Activated gamma-delta T cell treated with anti-CD3 and anti-CD28 coated beads, Interleukin-2, amount 50 U/mL, for 16 hours (primary cell): ENCODE measurements around the gene KLKB1.
"Not testable (repeated sequence)": the region's sequence is repeated elsewhere in the genome, so short reads cannot be mapped to it uniquely, and the experiment has no call there.

Experiments used
- DNase-seq: peaks from one replicate; pipeline ENCODE4 v3.0.0-alpha.2; 2020; ENCODE audit warnings: low read depth

KLKB1 gene

DNA sequence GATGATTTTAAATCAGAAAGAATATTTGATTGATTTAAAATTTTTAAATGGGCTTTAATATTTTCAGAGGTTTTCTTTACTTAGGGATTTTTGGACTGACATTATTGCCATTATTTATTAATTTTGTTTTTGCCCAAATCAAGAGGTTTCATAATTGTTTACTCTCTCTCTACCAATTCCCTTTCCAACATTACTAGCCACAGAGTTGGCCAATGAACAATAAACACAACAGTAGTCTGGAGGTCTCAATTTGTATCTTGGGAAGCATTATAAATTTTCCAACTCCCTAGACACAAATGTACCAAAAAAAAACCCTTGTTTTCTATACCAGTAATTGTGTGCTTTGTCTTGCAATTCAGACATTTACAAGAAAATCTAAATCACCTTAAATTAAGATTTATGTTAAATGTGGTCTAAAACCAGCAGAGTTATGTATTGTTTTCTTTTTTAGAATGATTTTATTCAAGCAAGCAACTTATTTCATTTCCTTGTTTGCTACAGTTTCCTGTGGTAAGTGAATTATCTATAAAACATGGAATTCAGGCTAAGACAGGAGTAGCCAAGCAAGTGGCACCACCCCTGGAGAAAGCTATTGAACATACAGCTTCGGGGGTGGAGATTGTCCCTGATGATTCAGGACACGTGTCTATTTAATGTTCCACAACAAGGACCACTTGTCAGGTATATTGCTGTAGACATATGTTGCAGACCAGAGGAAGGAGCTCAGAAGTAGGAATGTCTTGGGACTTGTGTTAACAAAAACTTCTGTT is 622 bp downstream of the KLKB1 start:
- DNase-seq = no peak

GRCh38 chr4:186228514-186228894 is 1.2 kb downstream of the KLKB1 start:
- DNase-seq = no peak

DNA sequence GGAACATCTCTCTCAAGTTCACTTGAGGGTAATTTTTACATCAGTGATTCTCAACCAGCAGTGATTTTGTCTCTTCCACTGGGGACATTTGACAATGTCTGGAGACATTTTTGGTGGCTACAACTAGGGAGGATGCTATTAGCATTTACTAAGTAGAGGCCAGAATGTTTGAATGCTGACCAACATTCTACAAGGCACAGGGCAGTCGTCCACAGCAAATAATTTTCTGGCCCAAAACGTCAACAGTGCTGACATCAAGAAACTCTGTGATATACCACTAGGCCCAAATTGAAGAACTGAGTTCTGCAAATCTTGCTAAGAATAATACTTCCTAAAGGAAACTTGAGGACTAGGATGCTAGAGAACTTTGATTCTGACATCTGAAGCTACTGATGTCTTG is 7.1 kb downstream of the KLKB1 start:
- DNase-seq = no peak

DNA sequence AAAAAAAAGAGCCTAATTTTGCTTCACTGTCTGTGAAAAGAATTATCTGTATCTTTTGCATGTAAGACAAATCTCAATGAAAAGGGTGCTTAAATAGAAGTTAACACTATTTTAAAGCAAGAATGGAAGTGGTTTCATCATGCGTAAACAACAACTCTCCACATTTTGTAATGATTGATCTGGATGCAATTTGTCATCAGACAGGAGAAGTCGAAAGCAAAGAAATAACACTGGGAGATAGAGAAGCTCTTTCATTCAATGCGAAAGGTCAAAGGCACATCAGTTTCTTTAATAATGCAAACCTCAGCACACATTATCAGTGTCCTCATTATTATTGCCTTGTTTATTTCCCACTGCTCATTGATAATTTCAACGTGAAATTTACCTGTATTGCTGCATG is 8.8 kb downstream of the KLKB1 start:
- no peak for DNase-seq

DNA sequence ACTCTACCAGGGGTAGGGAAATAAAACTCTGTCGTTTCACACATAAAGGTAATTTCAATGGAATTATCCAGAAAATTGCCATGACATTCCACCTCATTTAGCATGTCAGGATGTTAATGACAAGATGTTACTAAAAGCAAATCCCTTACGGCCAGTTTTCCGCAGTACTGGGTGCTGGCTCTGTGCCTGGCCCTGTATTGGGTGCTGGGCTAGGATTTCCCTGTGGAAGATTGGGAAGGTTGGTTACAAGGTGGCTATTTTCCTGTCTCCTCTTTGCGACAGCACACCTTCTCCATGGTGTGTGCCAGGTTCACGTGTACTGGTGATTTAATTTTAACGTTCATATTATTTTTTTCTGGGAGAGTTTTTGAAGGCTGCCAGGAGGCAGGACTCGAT is 13.1 kb downstream of the KLKB1 start:
- no peak for DNase-seq

DNA sequence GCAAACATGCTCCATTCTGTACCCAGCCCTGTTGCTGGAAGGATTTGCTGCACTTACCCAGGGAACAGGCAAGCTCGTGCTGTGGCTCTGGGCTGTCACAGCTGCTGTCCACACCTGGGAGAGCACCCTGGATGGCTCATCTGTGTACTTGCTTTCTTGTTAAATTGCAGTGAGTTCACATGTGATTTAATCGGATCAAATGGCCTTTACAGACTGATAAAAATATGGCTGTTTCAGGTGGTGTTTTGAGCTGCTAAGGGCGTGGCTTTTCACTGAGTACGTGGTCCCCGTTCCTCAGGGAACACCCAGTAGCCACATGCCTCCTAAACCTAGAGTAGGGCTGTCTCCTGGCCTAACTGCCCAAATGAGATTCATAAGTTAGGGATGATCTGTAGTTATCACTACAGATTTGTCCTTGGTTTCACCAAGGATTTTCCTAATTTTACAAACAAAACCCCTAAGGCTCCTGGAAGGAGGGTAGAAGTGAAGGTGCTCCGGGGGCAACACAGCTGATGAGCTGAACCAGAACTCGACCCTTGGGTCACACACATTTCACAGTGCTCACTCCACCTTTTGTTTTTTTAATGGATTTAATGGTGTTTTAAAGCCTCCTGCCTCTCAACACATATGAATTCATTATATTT is 13.7 kb downstream of the KLKB1 start:
- DNase-seq = no peak

GRCh38 chr4:186241616-186242015 is 14.3 kb downstream of the KLKB1 start:
- no peak for DNase-seq

DNA sequence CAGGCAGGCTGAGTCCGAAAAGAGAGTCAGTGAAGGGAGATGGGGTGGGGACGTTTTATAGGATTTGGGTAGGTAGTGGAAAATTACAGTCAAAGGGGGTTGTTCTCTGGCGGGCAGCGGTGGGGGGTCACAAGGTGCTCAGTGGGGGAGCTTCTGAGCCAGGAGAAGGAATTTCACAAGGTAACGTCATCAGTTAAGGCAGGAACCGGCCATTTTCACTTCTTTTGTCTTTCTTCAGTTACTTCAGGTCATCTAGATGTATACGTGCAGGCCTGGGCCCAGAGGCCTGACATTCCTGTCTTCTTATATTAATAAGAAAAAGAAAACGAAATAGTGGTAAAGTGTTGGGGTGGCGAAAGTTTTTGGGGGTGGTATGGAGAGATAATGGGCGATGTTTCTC is 14.7 kb downstream of the KLKB1 start:
- not testable (repeated sequence) for DNase-seq

DNA sequence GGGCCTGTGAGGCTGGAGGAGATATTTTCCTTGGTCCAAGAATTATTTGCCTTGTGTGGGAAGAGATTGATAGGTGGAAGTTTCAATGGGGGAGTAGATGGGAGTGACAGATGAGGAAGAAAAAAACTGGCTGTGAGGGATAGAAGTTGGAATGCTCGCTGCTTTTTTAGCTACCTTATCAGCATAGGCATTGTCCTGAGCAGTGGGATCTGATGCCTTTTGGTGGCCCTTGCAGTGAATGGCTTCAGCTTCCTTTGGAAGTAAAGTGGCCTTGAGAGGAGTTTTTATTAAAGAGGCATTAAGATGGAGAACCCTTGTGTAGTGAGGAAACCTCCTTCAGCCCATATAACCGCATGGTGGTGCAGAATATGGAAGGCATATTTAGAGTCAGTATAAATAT is 16.0 kb downstream of the KLKB1 start:
- no peak for DNase-seq

DNA sequence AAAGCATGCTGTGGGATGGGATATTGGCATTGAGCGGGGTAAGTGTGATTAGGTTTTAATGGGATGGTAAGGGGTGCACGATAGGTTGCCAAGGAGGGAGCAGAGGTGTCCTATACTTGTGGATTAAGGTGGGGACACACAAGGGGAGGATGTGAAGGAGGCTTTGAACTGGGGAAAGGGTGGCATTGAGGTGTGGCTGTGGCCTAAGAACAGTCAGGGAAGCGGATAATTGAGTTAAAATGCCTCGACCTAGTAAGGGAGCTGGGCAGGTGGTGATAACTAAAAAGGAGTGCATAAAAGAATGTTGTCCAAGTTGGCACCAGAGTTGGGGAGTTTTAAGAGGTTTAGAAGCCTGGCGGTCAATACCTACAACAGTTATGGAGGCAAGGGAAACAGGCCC is 17.5 kb downstream of the KLKB1 start:
- no peak for DNase-seq

DNA sequence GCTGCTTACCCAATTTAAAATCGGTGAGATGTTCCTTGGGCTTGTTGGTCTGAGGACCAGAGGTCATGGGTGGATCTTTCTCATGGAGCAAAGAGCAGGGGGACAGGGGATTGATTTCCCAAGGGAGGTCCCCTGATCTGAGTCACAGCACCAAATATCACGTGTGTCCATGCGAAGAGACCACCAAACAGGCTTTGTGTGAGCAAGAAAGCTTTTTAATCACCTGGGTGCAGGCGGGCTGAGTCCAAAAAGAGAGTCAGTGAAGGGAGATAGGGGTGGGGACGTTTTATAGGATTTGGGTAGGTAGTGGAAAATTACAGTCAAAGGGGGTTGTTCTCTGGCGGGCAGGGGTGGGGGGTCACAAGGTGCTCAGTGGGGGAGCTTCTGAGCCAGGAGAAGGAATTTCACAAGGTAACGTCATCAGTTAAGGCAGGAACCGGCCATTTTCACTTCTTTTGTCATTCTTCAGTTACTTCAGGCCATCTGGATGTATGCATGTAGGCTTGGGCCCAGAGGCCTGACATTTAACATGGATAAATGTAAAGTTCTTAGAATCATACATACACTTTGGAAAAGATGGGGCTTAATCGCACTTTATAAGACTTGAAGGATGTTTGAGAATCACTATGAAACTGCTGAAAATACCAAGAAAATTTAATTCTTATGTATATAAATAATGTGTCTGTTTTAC is 19.9 kb downstream of the KLKB1 start:
- not testable (repeated sequence) for DNase-seq

DNA sequence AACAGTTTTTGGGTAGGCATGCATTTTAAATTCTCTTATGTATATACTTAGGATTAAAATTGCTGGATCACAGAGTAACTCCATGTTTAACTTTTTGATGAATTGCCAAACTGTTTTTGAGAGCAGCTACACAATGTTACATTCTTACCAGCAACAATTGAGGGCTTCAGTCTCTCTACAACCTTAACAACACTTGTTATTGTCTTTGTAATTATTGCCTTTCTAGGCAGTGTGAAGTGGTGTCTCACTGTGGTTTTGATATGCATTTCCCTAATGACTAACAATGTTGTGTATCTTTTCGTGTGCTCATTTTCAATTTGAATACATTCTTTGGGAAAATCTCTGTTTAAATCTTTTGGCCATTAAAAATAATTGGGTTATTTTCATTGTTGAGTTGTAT is 21.3 kb downstream of the KLKB1 start:
- no peak for DNase-seq

GRCh38 chr4:186249785-186250754 is 22.8 kb downstream of the KLKB1 start:
- DNase-seq = no peak

- no peak for DNase-seq
Measured at GRCh38 chr4:186250760-186251159, 23.5 kb downstream of the KLKB1 start.

- DNase-seq = no peak
Measured at GRCh38 chr4:186255122-186255521, 27.8 kb downstream of the KLKB1 start.

GRCh38 chr4:186258216-186258811 is 31.0 kb downstream of the KLKB1 start:
- DNase-seq = no peak

DNA sequence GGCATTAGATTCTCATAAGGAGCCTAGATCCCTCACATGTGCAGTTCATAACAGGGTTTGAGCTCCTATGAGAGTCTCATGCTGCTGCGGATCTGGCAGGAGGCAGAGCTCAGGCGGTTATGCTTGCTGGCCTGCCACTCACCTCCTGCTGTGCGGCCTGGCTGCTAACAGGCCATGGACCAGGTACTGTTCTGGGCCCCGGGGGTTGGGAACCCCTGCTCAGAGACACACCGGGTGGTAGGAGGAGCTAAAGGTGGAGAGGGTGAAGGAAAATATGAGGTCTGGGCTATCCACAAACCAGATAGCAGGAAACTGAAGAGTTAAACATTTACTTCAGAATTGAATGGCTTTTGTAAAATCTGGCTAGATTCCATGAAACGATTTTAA is 32.8 kb downstream of the KLKB1 start:
- DNase-seq = no peak

- no peak for DNase-seq
Measured at GRCh38 chr4:186260504-186261448, 33.5 kb downstream of the KLKB1 start.

GRCh38 chr4:186264660-186265059 is 37.4 kb downstream of the KLKB1 start:
- DNase-seq = no peak

DNA sequence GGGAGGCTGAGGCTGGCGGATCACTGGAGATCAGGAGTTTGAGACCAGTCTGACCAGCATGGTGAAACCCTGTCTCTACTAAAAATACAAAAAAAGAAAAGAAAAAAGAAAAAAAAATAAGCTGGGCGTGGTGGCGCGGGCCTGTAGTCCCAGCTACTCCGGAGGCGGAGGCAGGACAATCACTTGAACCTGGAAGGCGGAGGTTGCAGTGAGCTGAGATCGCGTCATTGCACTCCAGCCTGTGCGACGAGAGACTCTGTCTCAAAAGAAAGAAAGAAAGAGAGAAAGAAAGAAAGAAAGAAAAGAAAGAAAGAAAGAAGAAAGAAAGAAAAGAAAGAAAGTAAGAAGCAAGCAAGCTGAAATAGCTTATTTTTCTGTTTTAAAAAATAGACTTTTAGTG is 37.9 kb downstream of the KLKB1 start:
- DNase-seq = not testable (repeated sequence)
